ENCODE data around the gene SMDT1. TPM values are rescaled to one million over a fixed set of nuclear protein-coding genes. Genes with fewer than 3 reads are reported as not detected.

Gene SMDT1
- total and polyA plus RNA-seq, 2 experiments from 2014 or later = 4.9 to 97.9 TPM

- TF ChIP-seq STAT1 (IDR thresholded peaks at IDR 0.05; ENCODE audit: unreplicated experiment) = no peak
- TF ChIP-seq ZNF331 (CRISPR knock-in tag; IDR thresholded peaks at IDR 0.05; ENCODE audit: low read depth) = no peak
- TF ChIP-seq CTCF (conservative IDR thresholded peaks at IDR 0.05; ENCODE audit: low read depth in 2 of 2) = no peak
- no peak for TF ChIP-seq EZH2 (IDR thresholded peaks at IDR 0.05; ENCODE audit: low read depth, unreplicated experiment)
- no peak for TF ChIP-seq EZH2phosphoT487 (IDR thresholded peaks at IDR 0.05; ENCODE audit: unreplicated experiment)
- TF ChIP-seq NANOG (IDR thresholded peaks at IDR 0.05; ENCODE audit: borderline replicate concordance) = no peak
- no peak for TF ChIP-seq ETS1 (IDR thresholded peaks at IDR 0.05)
- TF ChIP-seq POLR2AphosphoS5 (IDR thresholded peaks at IDR 0.05; ENCODE audit: low read depth) = no peak
- TF ChIP-seq REST (IDR thresholded peaks at IDR 0.05; ENCODE audit: unreplicated experiment) = no peak
- TF ChIP-seq JUNB (IDR thresholded peaks at IDR 0.05; ENCODE audit: unreplicated experiment) = no peak
- no peak for TF ChIP-seq CREB1 (CRISPR knock-in tag; IDR thresholded peaks at IDR 0.05; ENCODE audit: low read depth)
- no peak for TF ChIP-seq ZNF462 (CRISPR knock-in tag; IDR thresholded peaks at IDR 0.05)
- no peak for TF ChIP-seq ZNF114 (CRISPR knock-in tag; IDR thresholded peaks at IDR 0.05)
- no peak overlapping the region for H3K4me3 Mint-ChIP-seq
- no peak overlapping the region for H3K4me3 ChIP-seq
Measured at GRCh38 chr22:42067671-42068251, 11.7 kb upstream of the SMDT1 start.

More at GRCh38 chr22:42067671-42068251, 11.7 kb upstream of the SMDT1 start:
- H4K20me1 ChIP-seq (replicated peaks; ENCODE audit: insufficient read depth) = no peaks in the 10 kb centered on the region
- H3K27me3 Mint-ChIP-seq (ENCODE audit: insufficient read depth, low read depth, poor library complexity) = peaks cover 25% of the 10 kb centered on the region
- H3K4me1 Mint-ChIP-seq = peaks cover 24% of the 10 kb centered on the region
- H3F3A ChIP-seq (replicated peaks; ENCODE audit: low read depth) = peaks cover 14% of the 10 kb centered on the region
- H3K36me3 ChIP-seq (ENCODE audit: insufficient read depth) = no peaks in the 10 kb centered on the region; the same call in 1 of the 2 replicates
- peaks cover 47% of the 10 kb centered on the region for H3K36me3 Mint-ChIP-seq (ENCODE audit: low read depth)
- DNase-seq (ENCODE audit: low spot score) (no peak), ATAC-seq (no peak)
- H3K27ac ChIP-seq (ENCODE audit: low read depth) = no peak overlapping the region
- H3K27me3 ChIP-seq (ENCODE audit: insufficient read depth) = no peaks in the 10 kb centered on the region
- H3K9me3 Mint-ChIP-seq = peaks cover 6% of the 10 kb centered on the region; the same call in 2 of the 3 replicates
- H3K27ac Mint-ChIP-seq = peak overlapping the region; percentile 15; the same call in 1 of the 2 replicates
- no peaks in the 10 kb centered on the region; the same call in 1 of the 2 replicates for H3K9me2 ChIP-seq (ENCODE audit: insufficient read depth)
- H3K4me2 ChIP-seq = no peak overlapping the region
- no peak overlapping the region for H2AFZ ChIP-seq
- H3K79me2 ChIP-seq (replicated peaks; ENCODE audit: insufficient read depth) = no peaks in the 10 kb centered on the region
- H3K4me1 ChIP-seq (ENCODE audit: insufficient read depth) = peaks cover 31% of the 10 kb centered on the region

Measured in GM23338 (cell line).